HepG2 (cell line): Measurements from ENCODE around the gene SMAD3.

Experiments
- EP300 ChIP-seq, 3 experiments: sonication (generic) in 1 of 3; formaldehyde crosslinking in 1 of 3; IDR thresholded peaks; 2 replicates each; pipeline versions ENCODE4 v1.5.1 to v1.6.1; 2011 to 2020; ENCODE audit warnings: low read depth in 2 of 3, low read length in 2 of 3, borderline replicate concordance in 1 of 3, improper control_type of control experiment in 1 of 3, mild to moderate bottlenecking in 1 of 3, missing genetic modification reagents in 1 of 3, moderate library complexity in 1 of 3
- KDM2A ChIP-seq: sonication (generic); formaldehyde crosslinking; IDR thresholded peaks from 2 replicates; pipeline ENCODE4 v1.4.0; 2020; ENCODE audit warnings: low read depth, missing genetic modification reagents, borderline replicate concordance
- MYC ChIP-seq: sonication (generic); formaldehyde crosslinking; IDR thresholded peaks from 2 replicates; pipeline ENCODE4 v1.9.0; 2021; ENCODE audit warnings: missing genetic modification reagents, borderline replicate concordance
- RAD21 ChIP-seq: fragments of 450-650 bp; formaldehyde crosslinking; IDR thresholded peaks from 2 replicates; pipeline ENCODE4 v1.5.0; 2020; ENCODE audit warnings: mild to moderate bottlenecking
- TARDBP ChIP-seq: sonication (generic); formaldehyde crosslinking; IDR thresholded peaks from 2 replicates; pipeline ENCODE4 v1.8.0; 2022; ENCODE audit warnings: mild to moderate bottlenecking, missing genetic modification reagents
- TCF12 ChIP-seq, 2 experiments: fragments of 450-650 bp in 1 of 2; sonication (generic) in 1 of 2; formaldehyde crosslinking in 1 of 2; IDR thresholded peaks; 2 replicates each; pipeline versions ENCODE4 v1.6.1 to v1.8.0; 2017 to 2022; ENCODE audit warnings: antibody characterized with exemption in 1 of 2, mild to moderate bottlenecking in 1 of 2, missing genetic modification reagents in 1 of 2, moderate library complexity in 1 of 2
- TCF7L2 ChIP-seq: IDR thresholded peaks from 2 replicates; pipeline ENCODE4 v1.6.1; 2011; ENCODE audit warnings: mild to moderate bottlenecking, low read depth, low read length, moderate library complexity
- ZNF569 ChIP-seq: sonication (generic); formaldehyde crosslinking; IDR thresholded peaks from 2 replicates; pipeline ENCODE4 v1.5.0; 2020; ENCODE audit warnings: mild to moderate bottlenecking, missing genetic modification reagents, moderate library complexity, borderline replicate concordance
- TF ChIP-seq, protein P1 (sequence below): sonication (generic); formaldehyde crosslinking; IDR thresholded peaks from 2 replicates; pipeline ENCODE4 v1.5.0; 2020; ENCODE audit warnings: mild to moderate bottlenecking, missing genetic modification reagents, moderate library complexity
- TF ChIP-seq, protein P2 (sequence below): sonication (generic); formaldehyde crosslinking; IDR thresholded peaks from 2 replicates; pipeline ENCODE4 v1.5.1; 2020; ENCODE audit warnings: missing genetic modification reagents, mild to moderate bottlenecking, borderline replicate concordance
- TF ChIP-seq, protein P3 (sequence below), 2 experiments: sonication (generic) in 1 of 2; formaldehyde crosslinking in 1 of 2; IDR thresholded peaks; 2 replicates each; pipeline versions ENCODE4 v1.5.1 to v1.6.1; 2011 to 2020; ENCODE audit warnings: borderline replicate concordance in 1 of 2, low read depth in 1 of 2, low read length in 1 of 2, mild to moderate bottlenecking in 1 of 2, missing genetic modification reagents in 1 of 2, moderate library complexity in 1 of 2

DNA sequence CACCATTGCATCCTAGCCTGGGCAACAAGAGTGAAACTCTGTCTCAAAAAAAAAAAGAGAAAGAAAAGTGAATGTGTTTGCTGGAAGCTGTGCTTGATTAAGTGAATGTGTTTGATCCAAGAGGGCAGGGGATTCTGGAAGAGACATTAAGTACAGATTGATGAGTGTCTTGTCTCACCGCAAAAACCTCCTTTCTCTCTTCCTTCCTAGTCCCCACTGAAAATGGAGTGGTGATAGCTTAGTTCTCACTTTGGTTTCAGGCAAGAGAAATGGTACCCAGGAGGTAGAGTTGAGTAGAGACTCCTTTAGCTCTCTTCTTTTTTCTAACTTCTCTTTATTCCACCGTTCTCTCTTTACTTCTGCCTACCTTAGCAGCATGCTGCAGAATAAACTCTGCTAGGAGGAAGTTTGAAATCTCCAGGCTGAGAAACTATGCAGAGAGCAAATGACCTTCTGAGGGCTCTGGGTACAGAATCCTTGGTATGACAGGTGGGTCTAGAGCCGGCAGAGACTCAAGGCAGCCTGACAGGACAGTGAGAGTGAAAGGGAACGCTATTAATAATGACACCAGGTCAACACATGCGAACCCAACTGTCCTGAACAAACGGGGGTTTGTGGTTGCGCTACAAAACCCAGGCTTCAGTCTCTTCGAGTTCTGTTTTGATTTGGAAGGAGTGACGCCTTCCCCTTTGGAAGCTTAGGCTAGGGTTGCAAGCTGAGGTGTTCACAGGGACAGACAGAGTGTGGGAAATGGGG lies 74.9 kb downstream of the SMAD3 start:
- TF ChIP-seq, protein P1, sequence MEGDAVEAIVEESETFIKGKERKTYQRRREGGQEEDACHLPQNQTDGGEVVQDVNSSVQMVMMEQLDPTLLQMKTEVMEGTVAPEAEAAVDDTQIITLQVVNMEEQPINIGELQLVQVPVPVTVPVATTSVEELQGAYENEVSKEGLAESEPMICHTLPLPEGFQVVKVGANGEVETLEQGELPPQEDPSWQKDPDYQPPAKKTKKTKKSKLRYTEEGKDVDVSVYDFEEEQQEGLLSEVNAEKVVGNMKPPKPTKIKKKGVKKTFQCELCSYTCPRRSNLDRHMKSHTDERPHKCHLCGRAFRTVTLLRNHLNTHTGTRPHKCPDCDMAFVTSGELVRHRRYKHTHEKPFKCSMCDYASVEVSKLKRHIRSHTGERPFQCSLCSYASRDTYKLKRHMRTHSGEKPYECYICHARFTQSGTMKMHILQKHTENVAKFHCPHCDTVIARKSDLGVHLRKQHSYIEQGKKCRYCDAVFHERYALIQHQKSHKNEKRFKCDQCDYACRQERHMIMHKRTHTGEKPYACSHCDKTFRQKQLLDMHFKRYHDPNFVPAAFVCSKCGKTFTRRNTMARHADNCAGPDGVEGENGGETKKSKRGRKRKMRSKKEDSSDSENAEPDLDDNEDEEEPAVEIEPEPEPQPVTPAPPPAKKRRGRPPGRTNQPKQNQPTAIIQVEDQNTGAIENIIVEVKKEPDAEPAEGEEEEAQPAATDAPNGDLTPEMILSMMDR (CRISPR knock-in tag) = no peak
- no peak for TF ChIP-seq RAD21 (CRISPR knock-in tag)
- no peak for TF ChIP-seq MYC (CRISPR knock-in tag)
- no peak for TF ChIP-seq TARDBP (CRISPR knock-in tag)
- TF ChIP-seq TCF7L2 = no peak
- no peak for TF ChIP-seq EP300 (IDR thresholded peaks at IDR 0.05; ENCODE audit: low read depth in 2 of 2, low read length in 2 of 2)
- TF ChIP-seq EP300 (CRISPR knock-in tag; IDR thresholded peaks at IDR 0.05; ENCODE audit: borderline replicate concordance) = no peak
- TF ChIP-seq KDM2A (CRISPR knock-in tag) = no peak
- TF ChIP-seq, protein P2, sequence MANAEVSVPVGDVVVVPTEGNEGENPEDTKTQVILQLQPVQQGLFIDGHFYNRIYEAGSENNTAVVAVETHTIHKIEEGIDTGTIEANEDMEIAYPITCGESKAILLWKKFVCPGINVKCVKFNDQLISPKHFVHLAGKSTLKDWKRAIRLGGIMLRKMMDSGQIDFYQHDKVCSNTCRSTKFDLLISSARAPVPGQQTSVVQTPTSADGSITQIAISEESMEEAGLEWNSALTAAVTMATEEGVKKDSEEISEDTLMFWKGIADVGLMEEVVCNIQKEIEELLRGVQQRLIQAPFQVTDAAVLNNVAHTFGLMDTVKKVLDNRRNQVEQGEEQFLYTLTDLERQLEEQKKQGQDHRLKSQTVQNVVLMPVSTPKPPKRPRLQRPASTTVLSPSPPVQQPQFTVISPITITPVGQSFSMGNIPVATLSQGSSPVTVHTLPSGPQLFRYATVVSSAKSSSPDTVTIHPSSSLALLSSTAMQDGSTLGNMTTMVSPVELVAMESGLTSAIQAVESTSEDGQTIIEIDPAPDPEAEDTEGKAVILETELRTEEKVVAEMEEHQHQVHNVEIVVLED = no peak
- no peak for TF ChIP-seq ZNF569 (CRISPR knock-in tag)
- TF ChIP-seq TCF12 (IDR thresholded peaks at IDR 0.05) = no peak
- TF ChIP-seq TCF12 (CRISPR knock-in tag; IDR thresholded peaks at IDR 0.05) = no peak
- TF ChIP-seq, protein P3, sequence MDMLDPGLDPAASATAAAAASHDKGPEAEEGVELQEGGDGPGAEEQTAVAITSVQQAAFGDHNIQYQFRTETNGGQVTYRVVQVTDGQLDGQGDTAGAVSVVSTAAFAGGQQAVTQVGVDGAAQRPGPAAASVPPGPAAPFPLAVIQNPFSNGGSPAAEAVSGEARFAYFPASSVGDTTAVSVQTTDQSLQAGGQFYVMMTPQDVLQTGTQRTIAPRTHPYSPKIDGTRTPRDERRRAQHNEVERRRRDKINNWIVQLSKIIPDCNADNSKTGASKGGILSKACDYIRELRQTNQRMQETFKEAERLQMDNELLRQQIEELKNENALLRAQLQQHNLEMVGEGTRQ (IDR thresholded peaks at IDR 0.05; ENCODE audit: low read depth, low read length) = no peak
- TF ChIP-seq, protein P3 (CRISPR knock-in tag; IDR thresholded peaks at IDR 0.05; ENCODE audit: borderline replicate concordance) = no peak
